Testis (tissue), 2 donors: ENCODE results near the gene ZSWIM5.

Experiments used
- POLR2A ChIP-seq: fragments of 450-650 bp; IDR thresholded peaks from one replicate; pipeline ENCODE4 v1.6.1; 2017; ENCODE audit warnings: antibody characterized with exemption, mild to moderate bottlenecking, moderate library complexity
- TF ChIP-seq, protein P1 (sequence below), 3 experiments: fragments of 450-650 bp in 2 of 3; fragments of 200-600 bp in 1 of 3; sonication (generic) in 1 of 3; IDR thresholded peaks; one replicate each; pipeline ENCODE4 v1.5.1; 2016 to 2019; ENCODE audit warnings: antibody characterized with exemption in 3 of 3, mild to moderate bottlenecking in 2 of 3, moderate library complexity in 1 of 3

DNA sequence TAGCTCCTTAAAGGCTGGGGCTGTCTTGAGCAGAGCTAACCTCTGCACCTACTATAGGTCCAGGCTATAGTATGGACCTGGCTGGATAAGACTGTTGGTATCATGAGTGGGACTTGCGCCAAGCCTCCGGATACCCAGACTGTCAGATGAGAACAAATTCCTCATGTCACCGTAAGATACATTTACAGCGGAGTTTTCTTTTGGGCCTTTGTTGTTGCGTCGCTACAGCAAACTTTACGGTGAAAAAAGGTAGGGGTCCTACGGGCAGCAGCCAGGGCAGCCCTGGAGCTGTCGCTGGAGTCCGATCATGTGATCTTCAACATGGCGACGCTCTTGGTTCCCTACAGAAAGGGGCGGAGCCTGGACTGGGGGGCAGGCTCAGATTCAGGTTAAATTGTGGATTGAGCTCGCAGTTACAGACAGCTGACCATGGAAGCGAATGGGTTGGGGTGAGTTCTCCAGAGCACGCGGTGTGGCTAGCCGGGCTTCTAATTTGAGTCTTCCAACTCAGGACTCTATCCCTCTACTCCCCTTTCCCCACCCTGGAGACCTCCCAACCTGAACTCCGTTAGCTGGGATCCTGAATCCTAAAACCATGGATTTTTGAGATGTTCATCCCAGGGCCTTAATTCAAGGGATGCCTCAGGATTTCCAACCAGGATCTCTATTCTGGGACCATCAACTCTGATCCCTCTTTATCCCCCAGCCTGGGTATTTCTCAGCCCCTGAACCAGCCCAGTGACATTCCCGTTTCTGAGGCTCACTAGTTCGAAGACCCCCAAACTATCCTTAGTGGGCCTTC, 194.4 kb downstream of the ZSWIM5 start, which contains the start of gene UROD:
- TF ChIP-seq POLR2A = no peak
- TF ChIP-seq, protein P1, sequence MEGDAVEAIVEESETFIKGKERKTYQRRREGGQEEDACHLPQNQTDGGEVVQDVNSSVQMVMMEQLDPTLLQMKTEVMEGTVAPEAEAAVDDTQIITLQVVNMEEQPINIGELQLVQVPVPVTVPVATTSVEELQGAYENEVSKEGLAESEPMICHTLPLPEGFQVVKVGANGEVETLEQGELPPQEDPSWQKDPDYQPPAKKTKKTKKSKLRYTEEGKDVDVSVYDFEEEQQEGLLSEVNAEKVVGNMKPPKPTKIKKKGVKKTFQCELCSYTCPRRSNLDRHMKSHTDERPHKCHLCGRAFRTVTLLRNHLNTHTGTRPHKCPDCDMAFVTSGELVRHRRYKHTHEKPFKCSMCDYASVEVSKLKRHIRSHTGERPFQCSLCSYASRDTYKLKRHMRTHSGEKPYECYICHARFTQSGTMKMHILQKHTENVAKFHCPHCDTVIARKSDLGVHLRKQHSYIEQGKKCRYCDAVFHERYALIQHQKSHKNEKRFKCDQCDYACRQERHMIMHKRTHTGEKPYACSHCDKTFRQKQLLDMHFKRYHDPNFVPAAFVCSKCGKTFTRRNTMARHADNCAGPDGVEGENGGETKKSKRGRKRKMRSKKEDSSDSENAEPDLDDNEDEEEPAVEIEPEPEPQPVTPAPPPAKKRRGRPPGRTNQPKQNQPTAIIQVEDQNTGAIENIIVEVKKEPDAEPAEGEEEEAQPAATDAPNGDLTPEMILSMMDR (IDR thresholded peaks at IDR 0.05) = no peak
